Psoas muscle (tissue), 8 donors: Measurements from ENCODE around the gene NXPE3. TPM values are rescaled to one million over a fixed set of nuclear protein-coding genes. Genes with fewer than 3 reads are reported as not detected.

Experiments used
- ATAC-seq, 4 donors: fragments of 200-7000 bp; cut with Tn5 transposase; one replicate each; pipeline ENCODE4 v1.9.1; 2020; ENCODE audit warnings: moderate library complexity in 3 of 4, mild to moderate bottlenecking in 2 of 4
- DNase-seq, 2 donors: peaks; one replicate each; pipeline ENCODE4 v3.0.0-alpha.2; 2020
- H3K27ac ChIP-seq: fragments of 200-600 bp; one replicate; pipeline ENCODE4 v1.8.0; 2022
- H3K27me3 ChIP-seq, 3 donors: fragments of 200-600 bp in 1 of 3; one replicate each; pipeline versions ENCODE4 v1.6.1 to v1.8.0; 2013 to 2022; ENCODE audit warnings: low read length in 2 of 3, mild to moderate bottlenecking in 2 of 3, moderate library complexity in 1 of 3; ENCODE audit not compliant: insufficient read depth in 3 of 3
- H3K36me3 ChIP-seq, 2 donors: fragments of 200-600 bp in 1 of 2; one replicate each; pipeline versions ENCODE4 v1.6.1 to v1.8.0; 2013 to 2022; ENCODE audit warnings: low read depth in 1 of 2, mild to moderate bottlenecking in 1 of 2, moderate library complexity in 1 of 2; ENCODE audit not compliant: insufficient read depth in 1 of 2
- H3K4me1 ChIP-seq: fragments of 200-600 bp; one replicate; pipeline ENCODE4 v1.8.0; 2022
- H3K4me3 ChIP-seq: fragments of 200-600 bp; one replicate; pipeline ENCODE4 v1.8.0; 2022; ENCODE audit warnings: mild to moderate bottlenecking
- H3K9me3 ChIP-seq: fragments of 200-600 bp; one replicate; pipeline ENCODE4 v1.8.0; 2022
- WGBS, 3 donors: extraction: QIAGEN DNeasy Blood & Tissue Kit; methylation state at CpG; one replicate each; pipeline versions ENCODE4 v1.1.6 to v1.1.7; 2013; 5-methylcytosine and 5-hydroxymethylcytosine counted together
- intact Hi-C, 2 donors: fragments of 100-400 bp; cut with DNase I; formaldehyde crosslinking; loops; one replicate each; pipeline versions ENCODE4 v1.11.0 to v1.14.2; 2022
- polyA plus RNA-seq, 3 donors: library from polyadenylated mRNA; stranded (reverse); fragments of 200-250 nt; gene quantifications; one replicate each; pipeline ENCODE4 v1.2.3, GENCODE V29; 2013
- total RNA-seq, 4 donors: library from RNA; stranded (reverse); fragmentation: NEBNext Ultra II Directional in 2 of 4; extraction: Animal tissue kit (Norgen Biotek cat#: 25700) in 2 of 4; gene quantifications; one replicate each; pipeline versions ENCODE4 v1.2.1 to v1.2.4, GENCODE V29; 2021 to 2023
- TF ChIP-seq, protein P1 (sequence below): fragments of 200-600 bp; IDR thresholded peaks from one replicate; pipeline ENCODE4 v1.8.0; 2022; ENCODE audit warnings: antibody characterized with exemption
- donor health status: healthy with polysubstance abuse.
- donor health status: DM: no; HTN: no; CAD: no; lungs with moderate emphysema.
- donor health status: Bipolar disorder and iron deficiency.
- donor health status: healthy.
- donor health status: DM: yes; HTN: yes; CAD: no.
- donor health status: DM: no; HTN: no; CAD: no.
- donor health status: DM: no; HTN: no; CAD: no.
- donor health status: DM: yes; HTN: yes; CAD: no.

The NXPE3 gene
- total and polyA plus RNA-seq, 7 donors: 10.8 to 67.7 (median 43.3) TPM

DNA sequence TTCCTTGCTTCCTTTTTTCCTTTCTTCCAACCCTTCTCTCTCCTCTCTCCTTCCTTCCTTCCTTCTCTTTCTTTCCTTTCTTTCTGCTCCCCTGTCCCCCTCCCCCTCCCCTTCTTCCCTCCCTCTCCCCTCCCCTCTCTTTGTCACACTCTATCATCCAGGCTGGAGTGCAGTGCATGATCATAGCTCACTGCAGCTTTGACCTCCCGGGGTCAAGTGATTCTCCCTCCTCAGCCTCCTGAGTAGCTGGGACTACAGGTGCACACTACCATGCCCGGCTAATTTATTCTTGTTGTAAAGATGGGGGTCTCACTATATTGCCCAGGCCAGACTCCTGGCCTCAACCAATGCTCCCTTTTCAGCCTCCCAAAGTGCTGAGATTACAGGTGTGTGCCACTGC, 89.0 kb downstream of the NXPE3 start:
- 81 to 90% (median 85%) methylated on average over 2 of the region's 2 CpGs for WGBS, 3 donors
- ATAC-seq (no peak), DNase-seq (no peak)
- intact Hi-C loops: no loop called here
- Histone ChIP-seq H3K4me3 (no peak overlapping the region), H3K4me1 (no peaks in the 10 kb centered on the region), H3K36me3 (peaks cover 0 to 3% of the 10 kb centered on the region in 2 donors), H3K27me3 (no peaks in the 10 kb centered on the region), H3K9me3 (no peaks in the 10 kb centered on the region), H3K27ac (no peak overlapping the region)
- TF ChIP-seq, protein P1, sequence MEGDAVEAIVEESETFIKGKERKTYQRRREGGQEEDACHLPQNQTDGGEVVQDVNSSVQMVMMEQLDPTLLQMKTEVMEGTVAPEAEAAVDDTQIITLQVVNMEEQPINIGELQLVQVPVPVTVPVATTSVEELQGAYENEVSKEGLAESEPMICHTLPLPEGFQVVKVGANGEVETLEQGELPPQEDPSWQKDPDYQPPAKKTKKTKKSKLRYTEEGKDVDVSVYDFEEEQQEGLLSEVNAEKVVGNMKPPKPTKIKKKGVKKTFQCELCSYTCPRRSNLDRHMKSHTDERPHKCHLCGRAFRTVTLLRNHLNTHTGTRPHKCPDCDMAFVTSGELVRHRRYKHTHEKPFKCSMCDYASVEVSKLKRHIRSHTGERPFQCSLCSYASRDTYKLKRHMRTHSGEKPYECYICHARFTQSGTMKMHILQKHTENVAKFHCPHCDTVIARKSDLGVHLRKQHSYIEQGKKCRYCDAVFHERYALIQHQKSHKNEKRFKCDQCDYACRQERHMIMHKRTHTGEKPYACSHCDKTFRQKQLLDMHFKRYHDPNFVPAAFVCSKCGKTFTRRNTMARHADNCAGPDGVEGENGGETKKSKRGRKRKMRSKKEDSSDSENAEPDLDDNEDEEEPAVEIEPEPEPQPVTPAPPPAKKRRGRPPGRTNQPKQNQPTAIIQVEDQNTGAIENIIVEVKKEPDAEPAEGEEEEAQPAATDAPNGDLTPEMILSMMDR: no peak

DNA sequence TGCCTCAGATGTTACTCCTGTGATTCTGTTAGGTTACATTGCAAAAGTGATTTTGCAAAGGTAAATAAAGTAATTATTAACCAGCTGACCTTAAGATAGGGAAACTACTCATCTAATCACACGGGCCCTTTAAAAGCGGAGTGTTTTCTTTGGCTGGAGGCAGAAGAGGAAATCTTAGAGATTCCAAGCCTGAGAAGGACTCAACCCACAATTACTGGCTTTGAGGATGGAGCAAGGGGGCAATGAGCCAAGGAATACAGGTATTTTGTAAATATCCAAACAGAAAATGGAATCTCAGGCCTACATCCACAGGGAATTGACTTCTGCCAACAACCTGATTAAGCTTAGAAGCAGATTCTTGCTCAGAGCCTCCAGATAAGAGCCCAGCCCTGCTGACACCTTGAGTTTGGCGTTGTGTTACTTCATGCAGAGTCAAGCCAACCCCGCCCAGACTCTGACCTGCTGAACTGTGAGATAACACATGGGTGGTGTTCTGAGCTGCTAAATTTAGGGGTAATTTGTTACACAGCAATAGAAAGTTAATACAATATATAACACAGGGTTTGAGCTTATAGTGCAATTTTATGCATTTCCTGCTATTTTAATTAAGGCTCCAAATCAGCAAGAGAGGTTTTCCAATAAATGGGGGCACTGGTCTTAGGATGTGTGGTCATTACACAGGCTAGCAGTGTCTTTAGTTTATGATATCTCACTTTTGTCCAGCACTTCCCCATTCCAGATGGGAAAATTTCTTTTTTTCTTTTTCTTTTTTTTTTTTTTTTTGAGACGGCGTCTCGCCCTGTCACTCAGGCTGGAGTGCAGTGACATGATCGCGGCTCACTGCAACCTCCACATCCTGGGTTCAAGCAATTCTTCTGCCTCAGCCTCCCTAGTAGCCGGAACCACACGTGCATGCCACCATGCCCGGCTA, 89.8 kb downstream of the NXPE3 start:
- TF ChIP-seq, protein P1: no peak
- H3K9me3 ChIP-seq: no peaks in the 10 kb centered on the region
- H3K4me1 ChIP-seq: no peaks in the 10 kb centered on the region
- intact Hi-C loops: no loop called here
- H3K27me3 ChIP-seq: no peaks in the 10 kb centered on the region
- no peak overlapping the region for H3K4me3 ChIP-seq
- 71 to 83% (median 78%) methylated on average over 12 of the region's 12 CpGs for WGBS, 3 donors
- no peak for DNase-seq
- ATAC-seq: peak in 1 of 4 donors; percentile 57
- H3K27ac ChIP-seq: no peak overlapping the region
- H3K36me3 ChIP-seq: no peaks in the 10 kb centered on the region

DNA sequence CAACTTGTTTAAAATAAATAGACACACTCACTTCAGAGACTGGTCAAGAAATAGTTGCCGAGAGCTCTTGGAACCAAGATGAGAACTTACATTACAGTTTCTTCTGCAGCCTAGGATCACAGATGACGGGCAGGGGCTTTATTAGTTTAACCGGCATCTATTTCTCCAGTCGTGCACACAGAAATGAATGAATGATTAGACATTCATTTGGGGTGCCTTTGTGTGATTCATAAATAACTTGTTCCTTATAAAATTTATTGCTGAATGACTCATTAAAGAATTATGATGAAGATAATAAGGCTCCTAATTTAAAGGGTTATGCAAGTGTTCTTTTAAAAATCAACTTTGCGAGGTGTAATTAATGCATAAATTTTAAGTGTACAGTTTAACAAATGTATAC, 91.1 kb downstream of the NXPE3 start:
- 87 to 93% (median 91%) methylated on average over 5 of the region's 5 CpGs for WGBS, 3 donors
- no peaks in the 10 kb centered on the region for H3K27me3 ChIP-seq
- DNase-seq: no peak

GRCh38 chr3:101873619-101874018, 94.6 kb downstream of the NXPE3 start:
- DNase-seq (no peak), ATAC-seq (no peak)
- no peaks in the 10 kb centered on the region for H3K9me3 ChIP-seq
- TF ChIP-seq, protein P1: no peak
- H3K27ac ChIP-seq: no peak overlapping the region
- no peaks in the 10 kb centered on the region for H3K4me1 ChIP-seq
- H3K27me3 ChIP-seq: no peaks in the 10 kb centered on the region
- intact Hi-C loops: no loop called here
- H3K36me3 ChIP-seq: no peaks in the 10 kb centered on the region
- no peak overlapping the region for H3K4me3 ChIP-seq
- WGBS, 3 donors: 86 to 94% (median 93%) methylated on average over 2 of the region's 2 CpGs

More for the DNA sequence above, 91.1 kb downstream of the NXPE3 start:
- H3K4me3 ChIP-seq: no peak overlapping the region
- ATAC-seq: no peak
- H3K4me1 ChIP-seq: no peaks in the 10 kb centered on the region
- no peaks in the 10 kb centered on the region for H3K36me3 ChIP-seq
- intact Hi-C loops: no loop called here
- TF ChIP-seq, protein P1: no peak
- H3K27ac ChIP-seq: no peak overlapping the region
- H3K9me3 ChIP-seq: no peaks in the 10 kb centered on the region
